GM12872 (cell line): ENCODE data around the gene GAREM2.

ENCODE experiments used
- CTCF ChIP-seq: IDR thresholded peaks from 3 replicates; pipeline ENCODE4 v1.5.1; 2011; ENCODE audit warnings: low read depth, mild to moderate bottlenecking, low read length, moderate library complexity; ENCODE audit not compliant: insufficient read depth

GAREM2 gene

GRCh38 chr2:26162963-26163362, 9.9 kb upstream of the GAREM2 start:
- no peak for TF ChIP-seq CTCF

GRCh38 chr2:26164231-26164630, 8.7 kb upstream of the GAREM2 start:
- no peak for TF ChIP-seq CTCF

GRCh38 chr2:26164641-26165211, 8.2 kb upstream of the GAREM2 start:
- no peak for TF ChIP-seq CTCF

- no peak for TF ChIP-seq CTCF
These were observed 7.5 kb upstream of the GAREM2 start for GRCh38 chr2:26165403-26165802.

GRCh38 chr2:26168785-26169184, 4.1 kb upstream of the GAREM2 start:
- TF ChIP-seq CTCF = no peak

GRCh38 chr2:26169226-26169625, 3.7 kb upstream of the GAREM2 start:
- TF ChIP-seq CTCF = no peak

GRCh38 chr2:26169681-26170414, 3.0 kb upstream of the GAREM2 start:
- no peak for TF ChIP-seq CTCF

GRCh38 chr2:26170795-26171194, 2.1 kb upstream of the GAREM2 start:
- no peak for TF ChIP-seq CTCF
